ENCODE data around the gene LBR. TPM values are rescaled to one million over a fixed set of nuclear protein-coding genes. Genes with fewer than 3 reads are reported as not detected.

LBR gene
- total RNA-seq, 1 donor from 2014 or later, result 35.8 TPM

GRCh38 chr1:225422795-225423517 is 4.9 kb downstream of the LBR start:
- TF ChIP-seq, protein P1, sequence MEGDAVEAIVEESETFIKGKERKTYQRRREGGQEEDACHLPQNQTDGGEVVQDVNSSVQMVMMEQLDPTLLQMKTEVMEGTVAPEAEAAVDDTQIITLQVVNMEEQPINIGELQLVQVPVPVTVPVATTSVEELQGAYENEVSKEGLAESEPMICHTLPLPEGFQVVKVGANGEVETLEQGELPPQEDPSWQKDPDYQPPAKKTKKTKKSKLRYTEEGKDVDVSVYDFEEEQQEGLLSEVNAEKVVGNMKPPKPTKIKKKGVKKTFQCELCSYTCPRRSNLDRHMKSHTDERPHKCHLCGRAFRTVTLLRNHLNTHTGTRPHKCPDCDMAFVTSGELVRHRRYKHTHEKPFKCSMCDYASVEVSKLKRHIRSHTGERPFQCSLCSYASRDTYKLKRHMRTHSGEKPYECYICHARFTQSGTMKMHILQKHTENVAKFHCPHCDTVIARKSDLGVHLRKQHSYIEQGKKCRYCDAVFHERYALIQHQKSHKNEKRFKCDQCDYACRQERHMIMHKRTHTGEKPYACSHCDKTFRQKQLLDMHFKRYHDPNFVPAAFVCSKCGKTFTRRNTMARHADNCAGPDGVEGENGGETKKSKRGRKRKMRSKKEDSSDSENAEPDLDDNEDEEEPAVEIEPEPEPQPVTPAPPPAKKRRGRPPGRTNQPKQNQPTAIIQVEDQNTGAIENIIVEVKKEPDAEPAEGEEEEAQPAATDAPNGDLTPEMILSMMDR (IDR thresholded peaks at IDR 0.05; ENCODE audit: insufficient read depth, low read length, severe bottlenecking), result no peak
- DNase-seq (ENCODE audit: low read depth) (no peak), FAIRE-seq (no peak)
- Histone ChIP-seq H3K36me3 (ENCODE audit: control insufficient read depth, insufficient read depth, low read length) (peaks cover 6% of the 10 kb centered on the region), H3K4me3 (ENCODE audit: low read depth, low read length) (no peak overlapping the region), H3K27me3 (ENCODE audit: control insufficient read depth, insufficient read depth, low read length) (no peaks in the 10 kb centered on the region)

GRCh38 chr1:225422031-225422605 is 5.7 kb downstream of the LBR start:
- TF ChIP-seq, protein P1 (IDR thresholded peaks at IDR 0.05; ENCODE audit: insufficient read depth, low read length, severe bottlenecking), result no peak
- no peak for DNase-seq (ENCODE audit: low read depth)
- no peak for FAIRE-seq
- Histone ChIP-seq H3K36me3 (ENCODE audit: control insufficient read depth, insufficient read depth, low read length) (peaks cover 6% of the 10 kb centered on the region), H3K27me3 (ENCODE audit: control insufficient read depth, insufficient read depth, low read length) (no peaks in the 10 kb centered on the region), H3K4me3 (ENCODE audit: low read depth, low read length) (no peak overlapping the region)

GRCh38 chr1:225418598-225418997 is 9.2 kb downstream of the LBR start:
- Histone ChIP-seq H3K4me3 (ENCODE audit: low read depth, low read length) (no peak overlapping the region), H3K27me3 (ENCODE audit: control insufficient read depth, insufficient read depth, low read length) (no peaks in the 10 kb centered on the region), H3K36me3 (ENCODE audit: control insufficient read depth, insufficient read depth, low read length) (peaks cover 12% of the 10 kb centered on the region)
- DNase-seq (ENCODE audit: low read depth) (no peak), FAIRE-seq (no peak)
- TF ChIP-seq, protein P1 (IDR thresholded peaks at IDR 0.05; ENCODE audit: insufficient read depth, low read length, severe bottlenecking), result no peak

- Histone ChIP-seq H3K27me3 (ENCODE audit: control insufficient read depth, insufficient read depth, low read length) (no peaks in the 10 kb centered on the region), H3K4me3 (ENCODE audit: low read depth, low read length) (no peak overlapping the region), H3K36me3 (ENCODE audit: control insufficient read depth, insufficient read depth, low read length) (peaks cover 12% of the 10 kb centered on the region)
- TF ChIP-seq, protein P1 (IDR thresholded peaks at IDR 0.05; ENCODE audit: insufficient read depth, low read length, severe bottlenecking), result no peak
- FAIRE-seq (no peak), DNase-seq (ENCODE audit: low read depth) (no peak)
Measured at GRCh38 chr1:225418059-225418458, 9.8 kb downstream of the LBR start.

GRCh38 chr1:225415967-225416745 is 11.7 kb downstream of the LBR start:
- DNase-seq (ENCODE audit: low read depth) (no peak), FAIRE-seq (no peak)
- TF ChIP-seq, protein P1 (IDR thresholded peaks at IDR 0.05; ENCODE audit: insufficient read depth, low read length, severe bottlenecking), result no peak
- Histone ChIP-seq H3K4me3 (ENCODE audit: low read depth, low read length) (no peak overlapping the region), H3K36me3 (ENCODE audit: control insufficient read depth, insufficient read depth, low read length) (peaks cover 16% of the 10 kb centered on the region), H3K27me3 (ENCODE audit: control insufficient read depth, insufficient read depth, low read length) (no peaks in the 10 kb centered on the region)

Data from bronchial epithelial cell (primary cell).